ENCODE results near the gene DYNC1H1.

GRCh38 chr14:101934601-101935150 lies 29.7 kb upstream of the DYNC1H1 start:
- TF ChIP-seq CTCF (IDR thresholded peaks at IDR 0.05) = no peak
- no peak for TF ChIP-seq EZH2 (IDR thresholded peaks at IDR 0.05; ENCODE audit: borderline replicate concordance, insufficient read depth, low read depth, low read length, poor library complexity, severe bottlenecking)
